HCT116 (cell line): ENCODE measurements around the gene PLCB1. TPM values are rescaled to one million over a fixed set of nuclear protein-coding genes. Genes with fewer than 3 reads are reported as not detected.

Experiments used
- ATAC-seq: fragments of 200-7000 bp; cut with Tn5 transposase; 2 replicates; pipeline ENCODE4 v1.9.1; 2020; ENCODE audit warnings: mild to moderate bottlenecking, moderate library complexity
- BruUV-seq: library from RNA; stranded (reverse); fragments of 400-500 nt; replicated peaks from 2 replicates; lab custom pipeline; 2021; lab: Mats Ljungman, UMichigan
- CTCF ChIA-PET: fragments of 300-600 bp; sonication (Branson Sonifier 250); formaldehyde crosslinking; loops from one replicate; lab custom pipeline; 2021; ENCODE audit warnings: antibody characterized with exemption; lab: Charles Lee
- POLR2A ChIA-PET: fragments of 300-600, 350-600 bp; sonication (Branson Sonifier 250); formaldehyde crosslinking; loops from one replicate; lab custom pipeline; 2021; ENCODE audit warnings: antibody characterized with exemption; lab: Charles Lee
- RAD21 ChIA-PET, 2 experiments: fragments of 300-600 bp; sonication (Branson Sonifier 250); formaldehyde crosslinking; loops; one replicate each; lab custom pipeline; 2023; ENCODE audit warnings: low total read pairs in 2 of 2; ENCODE audit not compliant: uncharacterized antibody in 2 of 2, unreplicated experiment in 2 of 2, low non-redundant PET in 1 of 2; lab: Charles Lee
- DNase-seq: peaks from one replicate; pipeline ENCODE4 v3.0.0-alpha.2; 2010; ENCODE audit warnings: low read depth, low spot score
- H2AFZ ChIP-seq: fragments of 200-600 bp; shearing (Covaris generic), sonication (generic); 2 replicates; pipeline ENCODE4 v1.6.1; 2017; ENCODE audit warnings: low read depth, mixed run types, mixed read lengths, antibody characterized with exemption, low read length; ENCODE audit not compliant: poor library complexity, severe bottlenecking
- H3K27ac ChIP-seq: 2 replicates; pipeline ENCODE4 v1.5.1; 2012; ENCODE audit warnings: low read depth, low read length
- H3K27me3 ChIP-seq: fragments of 200-600 bp; sonication (generic); 2 replicates; pipeline ENCODE4 v1.6.1; 2016; ENCODE audit warnings: mixed run types, low read length, mixed read lengths; ENCODE audit not compliant: insufficient read depth
- H3K36me3 ChIP-seq, 2 experiments: fragments of 200-500 bp in 1 of 2; fragments of 200-600 bp in 1 of 2; sonication (Bioruptor generic) in 1 of 2; sonication (generic) in 1 of 2; 2 replicates each; pipeline versions ENCODE4 v1.5.1 to v1.6.1; 2014 to 2016; ENCODE audit warnings: low read length in 2 of 2, inconsistent platforms in 1 of 2, mixed read lengths in 1 of 2, mixed run types in 1 of 2; ENCODE audit not compliant: insufficient read depth in 2 of 2, control insufficient read depth in 1 of 2
- H3K4me1 ChIP-seq, 2 experiments: fragments of 200-600 bp in 1 of 2; sonication (generic) in 1 of 2; 2 replicates each; pipeline versions ENCODE4 v1.5.1 to v1.6.1; 2012 to 2017; ENCODE audit warnings: low read length in 2 of 2, inconsistent platforms in 1 of 2, mild to moderate bottlenecking in 1 of 2, mixed read lengths in 1 of 2, mixed run types in 1 of 2, moderate library complexity in 1 of 2; ENCODE audit not compliant: insufficient read depth in 2 of 2, control insufficient read depth in 1 of 2
- H3K4me2 ChIP-seq: fragments of 200-600 bp; sonication (generic); 2 replicates; pipeline ENCODE4 v1.6.1; 2017; ENCODE audit warnings: mixed run types, low read length, mixed read lengths
- H3K4me3 ChIP-seq, 2 experiments: fragments of 200-600 bp in 1 of 2; sonication (generic) in 1 of 2; replicated peaks in 1 of 2; 2 replicates each; pipeline ENCODE4 v1.5.1; 2011 to 2016; ENCODE audit warnings: low read length in 2 of 2, control low read depth in 1 of 2, low read depth in 1 of 2, mild to moderate bottlenecking in 1 of 2, mixed read lengths in 1 of 2, mixed run types in 1 of 2
- H3K79me2 ChIP-seq: fragments of 200-600 bp; sonication (generic); 2 replicates; pipeline ENCODE4 v1.6.1; 2017; ENCODE audit warnings: mild to moderate bottlenecking, mixed run types, low read length, moderate library complexity, mixed read lengths; ENCODE audit not compliant: insufficient read depth
- H3K9ac ChIP-seq: fragments of 200-600 bp; sonication (generic); 2 replicates; pipeline ENCODE4 v1.6.1; 2016; ENCODE audit warnings: low read length, mixed read lengths
- H3K9me2 ChIP-seq: fragments of 200-600 bp; sonication (generic), shearing (Covaris generic); 2 replicates; pipeline ENCODE4 v1.6.1; 2017; ENCODE audit warnings: mixed run types, mild to moderate bottlenecking, moderate library complexity; ENCODE audit not compliant: insufficient read depth
- H3K9me3 ChIP-seq, 2 experiments: fragments of 200-500 bp in 1 of 2; fragments of 200-600 bp in 1 of 2; sonication (Bioruptor generic) in 1 of 2; sonication (generic) in 1 of 2; 2 replicates each; pipeline ENCODE4 v1.6.1; 2014 to 2017; ENCODE audit warnings: low read length in 2 of 2, mixed read lengths in 2 of 2, inconsistent platforms in 1 of 2, low read depth in 1 of 2, mild to moderate bottlenecking in 1 of 2, mixed run types in 1 of 2, moderate library complexity in 1 of 2; ENCODE audit not compliant: control insufficient read depth in 1 of 2, insufficient read depth in 1 of 2
- H4K20me1 ChIP-seq: fragments of 200-600 bp; sonication (generic), shearing (Covaris generic); 2 replicates; pipeline ENCODE4 v1.6.1; 2017; ENCODE audit warnings: mixed run types, mild to moderate bottlenecking, moderate library complexity; ENCODE audit not compliant: insufficient read depth
- EZH2 ChIP-seq: fragments of 200-600 bp; sonication (generic); IDR thresholded peaks from 2 replicates; pipeline ENCODE4 v1.6.1; 2017; ENCODE audit warnings: antibody characterized with exemption, mixed run types
- EZH2phosphoT487 ChIP-seq: fragments of 200-600 bp; IDR thresholded peaks from 2 replicates; pipeline ENCODE4 v1.6.1; 2018; ENCODE audit warnings: antibody characterized with exemption, borderline replicate concordance
- FOSL1 ChIP-seq: IDR thresholded peaks from 2 replicates; pipeline ENCODE4 v1.6.1; 2012; ENCODE audit warnings: low read depth
- SIN3A ChIP-seq: IDR thresholded peaks from 2 replicates; pipeline ENCODE4 v1.6.1; 2012; ENCODE audit warnings: low read depth
- SRF ChIP-seq: IDR thresholded peaks from 2 replicates; pipeline ENCODE4 v1.6.1; 2012; ENCODE audit warnings: low read depth
- YY1 ChIP-seq: IDR thresholded peaks from 2 replicates; pipeline ENCODE4 v1.6.1; 2011; ENCODE audit warnings: low read length, low read depth, moderate library complexity, mild to moderate bottlenecking; ENCODE audit not compliant: insufficient replicate concordance; ENCODE audit errors: extremely low read depth
- ZFX ChIP-seq: fragments of 450-650 bp; IDR thresholded peaks from 2 replicates; pipeline ENCODE4 v1.6.1; 2017
- intact Hi-C: fragments of 100-400 bp; cut with micrococcal nuclease; formaldehyde crosslinking; loops from 2 replicates; pipeline ENCODE4 v1.10.0; 2022
- total RNA-seq: library from RNA; stranded (reverse); gene quantifications from one replicate; pipeline ENCODE4 v1.2.1, GENCODE V29; 2021; ENCODE audit not compliant: unreplicated experiment
- TF ChIP-seq, protein P1 (sequence below), 3 experiments: fragments of 200-600 bp in 1 of 3; sonication (generic) in 1 of 3; IDR thresholded peaks in 2 of 3; conservative IDR thresholded peaks in 1 of 3; 2 replicates each; pipeline ENCODE4 v1.5.1; 2012 to 2017; ENCODE audit warnings: low read depth in 2 of 3, low read length in 2 of 3, antibody characterized with exemption in 1 of 3, borderline replicate concordance in 1 of 3, control low read depth in 1 of 3, mild to moderate bottlenecking in 1 of 3, mixed read lengths in 1 of 3, mixed run types in 1 of 3, moderate library complexity in 1 of 3; ENCODE audit not compliant: insufficient read depth in 1 of 3
- TF ChIP-seq, protein P2 (sequence below): IDR thresholded peaks from 2 replicates; pipeline ENCODE4 v1.6.1; 2012

Gene PLCB1
- total RNA-seq, 1 experiment from 2014 or later, result 15.8 TPM

DNA sequence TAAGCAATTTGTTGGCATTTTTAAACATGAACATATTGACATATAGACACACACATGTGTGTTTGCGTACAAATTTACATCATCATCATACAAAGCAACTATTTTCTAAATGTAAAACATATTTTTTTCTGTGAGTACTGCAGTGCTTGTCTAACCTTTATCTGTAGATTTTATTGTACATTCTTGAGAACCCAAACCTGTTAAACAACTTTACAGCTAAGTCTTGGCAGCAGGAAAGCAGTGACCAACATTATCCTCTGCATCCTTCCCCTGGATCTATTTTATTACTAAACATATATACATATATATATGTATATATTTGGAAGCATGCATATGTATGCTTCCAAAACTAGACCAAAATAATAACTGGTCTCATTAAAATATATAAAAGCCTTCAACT, 10.4 kb upstream of the PLCB1 start:
- Histone ChIP-seq H3K9me2 (no peaks in the 10 kb centered on the region), H3K4me2 (no peak overlapping the region), H3K9ac (no peak overlapping the region), H3K4me3 (no peak overlapping the region), H3K9me3 (no peaks in the 10 kb centered on the region), H3K4me1 (0 out of 4 replicates have a peak, but pooled peaks cover 0 to 2% of the 10 kb centered on the region in 2 experiments), H4K20me1 (no peaks in the 10 kb centered on the region), H3K79me2 (no peaks in the 10 kb centered on the region), H3K27me3 (no peaks in the 10 kb centered on the region), H3K27ac (no peak overlapping the region)
- intact Hi-C loops, result no loop called here
- RAD21 ChIA-PET, result interaction anchor here in 1 of 2 experiments (1.1 kb wide), 1 partner anchor 601 kb away, joined by 4 read pairs; no protein-coding TSS in a partner anchor
- DNase-seq (no peak), ATAC-seq (no peak)
- CTCF ChIA-PET, result no interaction called here
- POLR2A ChIA-PET, result no interaction called here
- TF ChIP-seq SRF, result no peak
- no peak for TF ChIP-seq SIN3A
- TF ChIP-seq, protein P1, sequence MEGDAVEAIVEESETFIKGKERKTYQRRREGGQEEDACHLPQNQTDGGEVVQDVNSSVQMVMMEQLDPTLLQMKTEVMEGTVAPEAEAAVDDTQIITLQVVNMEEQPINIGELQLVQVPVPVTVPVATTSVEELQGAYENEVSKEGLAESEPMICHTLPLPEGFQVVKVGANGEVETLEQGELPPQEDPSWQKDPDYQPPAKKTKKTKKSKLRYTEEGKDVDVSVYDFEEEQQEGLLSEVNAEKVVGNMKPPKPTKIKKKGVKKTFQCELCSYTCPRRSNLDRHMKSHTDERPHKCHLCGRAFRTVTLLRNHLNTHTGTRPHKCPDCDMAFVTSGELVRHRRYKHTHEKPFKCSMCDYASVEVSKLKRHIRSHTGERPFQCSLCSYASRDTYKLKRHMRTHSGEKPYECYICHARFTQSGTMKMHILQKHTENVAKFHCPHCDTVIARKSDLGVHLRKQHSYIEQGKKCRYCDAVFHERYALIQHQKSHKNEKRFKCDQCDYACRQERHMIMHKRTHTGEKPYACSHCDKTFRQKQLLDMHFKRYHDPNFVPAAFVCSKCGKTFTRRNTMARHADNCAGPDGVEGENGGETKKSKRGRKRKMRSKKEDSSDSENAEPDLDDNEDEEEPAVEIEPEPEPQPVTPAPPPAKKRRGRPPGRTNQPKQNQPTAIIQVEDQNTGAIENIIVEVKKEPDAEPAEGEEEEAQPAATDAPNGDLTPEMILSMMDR (IDR thresholded peaks at IDR 0.05 in 2 of 3, conservative IDR thresholded peaks at IDR 0.05 in 1 of 3; ENCODE audit: borderline replicate concordance in 1 of 3, insufficient read depth in 1 of 3, low read depth in 2 of 3, low read length in 2 of 3), result no peak
- TF ChIP-seq ZFX, result no peak
- TF ChIP-seq YY1, result no peak
- TF ChIP-seq, all 23 proteins: peak for 0
- Histone ChIP-seq H3K36me3 (no peaks in the 10 kb centered on the region), H2AFZ (no peak overlapping the region)
- no TSS peak for BruUV-seq

DNA sequence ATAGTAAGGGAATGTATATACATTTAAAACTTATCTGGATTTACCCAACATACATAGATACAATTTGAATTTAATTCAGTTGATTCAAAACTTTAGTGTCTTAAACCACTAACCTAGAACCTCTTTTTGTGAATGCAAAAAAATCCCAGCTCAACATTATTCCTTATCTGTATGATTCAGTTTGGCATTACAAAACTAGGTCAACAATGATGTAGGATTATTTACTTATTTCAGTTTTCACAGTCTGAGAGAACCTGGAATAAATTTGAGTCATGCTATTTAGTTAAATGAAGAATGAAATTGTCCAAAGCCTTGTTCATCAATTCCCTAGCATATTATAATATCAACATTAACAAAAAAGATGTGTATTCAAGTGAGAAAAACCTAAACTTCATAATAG, 7.4 kb upstream of the PLCB1 start:
- DNase-seq, result no peak
- TF ChIP-seq EZH2 (no peak), EZH2phosphoT487 (no peak), FOSL1 (no peak)
- TF ChIP-seq, protein P2, sequence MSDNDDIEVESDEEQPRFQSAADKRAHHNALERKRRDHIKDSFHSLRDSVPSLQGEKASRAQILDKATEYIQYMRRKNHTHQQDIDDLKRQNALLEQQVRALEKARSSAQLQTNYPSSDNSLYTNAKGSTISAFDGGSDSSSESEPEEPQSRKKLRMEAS, result no peak
- 0 out of 4 replicates have a peak, but pooled peaks cover 0 to 2% of the 10 kb centered on the region in 2 experiments for H3K4me1 ChIP-seq
- H3K9me2 ChIP-seq, result no peaks in the 10 kb centered on the region
- no peak overlapping the region for H2AFZ ChIP-seq
- no peaks in the 10 kb centered on the region for H3K9me3 ChIP-seq
- no TSS peak for BruUV-seq
- no peaks in the 10 kb centered on the region for H3K79me2 ChIP-seq
- no peak overlapping the region for H3K27ac ChIP-seq
- H3K9ac ChIP-seq, result no peak overlapping the region
- no peaks in the 10 kb centered on the region for H4K20me1 ChIP-seq
- H3K4me3 ChIP-seq, result no peak overlapping the region
- H3K27me3 ChIP-seq, result no peaks in the 10 kb centered on the region
- ChIA-PET POLR2A (no interaction called here), CTCF (no interaction called here), RAD21 (no interaction called here)
- ATAC-seq, result no peak
- no peaks in the 10 kb centered on the region for H3K36me3 ChIP-seq
- no peak overlapping the region for H3K4me2 ChIP-seq
- intact Hi-C loops, result no loop called here
